Adrenal gland (tissue), 12 donors: ENCODE data around the gene SNX2. TPM values are rescaled to one million over a fixed set of nuclear protein-coding genes. Genes with fewer than 3 reads are reported as not detected.

ENCODE experiments used
- DNase-seq, 7 donors: peaks; one replicate each; pipeline ENCODE4 v3.0.0-alpha.2; 2019 to 2020
- H3K27ac ChIP-seq, 5 donors: fragments of 200-600 bp; sonication (generic) in 4 of 5; 1 replicate in 3 of 5; 2 replicates in 2 of 5; pipeline versions ENCODE4 v1.5.1 to v1.8.0; 2016 to 2020; ENCODE audit warnings: mild to moderate bottlenecking in 1 of 5
- H3K27me3 ChIP-seq: fragments of 200-600 bp; 2 replicates; pipeline ENCODE4 v1.8.0; 2021
- H3K36me3 ChIP-seq, 2 donors: fragments of 200-600 bp; replicated peaks in 1 of 2; 1 replicate in 1 of 2; 2 replicates in 1 of 2; pipeline versions ENCODE4 v1.5.1 to v1.8.0; 2018 to 2022
- H3K4me1 ChIP-seq, 2 donors: fragments of 200-600 bp; replicated peaks in 1 of 2; 1 replicate in 1 of 2; 2 replicates in 1 of 2; pipeline versions ENCODE4 v1.5.1 to v1.8.0; 2018 to 2021
- H3K4me3 ChIP-seq, 4 donors: fragments of 200-600 bp; sonication (generic) in 3 of 4; one replicate each; pipeline ENCODE4 v1.5.1; 2016 to 2018
- H3K9me3 ChIP-seq, 3 donors: fragments of 200-600 bp; sonication (generic) in 1 of 3; replicated peaks in 1 of 3; 1 replicate in 2 of 3; 2 replicates in 1 of 3; pipeline versions ENCODE4 v1.5.1 to v1.8.0; 2016 to 2021
- CTCF ChIP-seq, 6 experiments: fragments of 450-650 bp in 4 of 6; fragments of 200-600 bp in 2 of 6; sonication (generic) in 1 of 6; IDR thresholded peaks; 1 replicate in 5 of 6; 2 replicates in 1 of 6; pipeline versions ENCODE4 v1.5.1 to v1.8.0; 2016 to 2021; ENCODE audit warnings: antibody characterized with exemption in 6 of 6, mild to moderate bottlenecking in 2 of 6, moderate library complexity in 1 of 6
- POLR2A ChIP-seq, 2 donors: fragments of 450-650 bp; IDR thresholded peaks; one replicate each; pipeline ENCODE4 v1.6.1; 2017; ENCODE audit warnings: antibody characterized with exemption in 2 of 2, mild to moderate bottlenecking in 2 of 2, moderate library complexity in 1 of 2
- WGBS, 4 donors: extraction: QIAGEN DNeasy Blood & Tissue Kit in 2 of 4; methylation state at CpG; one replicate each; pipeline versions ENCODE4 v1.1.5 to v1.1.7; 2013 to 2017; 5-methylcytosine and 5-hydroxymethylcytosine counted together
- intact Hi-C, 2 donors: fragments of 100-400 bp; cut with DNase I; formaldehyde crosslinking; loops; one replicate each; pipeline versions ENCODE4 v1.14.1 to v1.15.0; 2022 to 2023
- polyA plus RNA-seq, 3 donors: library from polyadenylated mRNA; stranded (reverse); fragments of 200-250 nt in 2 of 3; fragments of 350-450 nt in 1 of 3; fragmentation: Illumina TruSeq in 1 of 3; extraction: RNeasy Lipid Tissue Mini Kit (QIAGEN cat#74804) in 1 of 3; gene quantifications; one replicate each; pipeline ENCODE4 v1.2.3, GENCODE V29; 2013 to 2014
- total RNA-seq, 9 donors: library from RNA; depleted of rRNA in 4 of 9; stranded (reverse); fragments of >200 nt in 4 of 9; fragments of 120-200 nt in 1 of 9; fragmentation: NEBNext Ultra II Directional in 1 of 9; extraction: Animal tissue kit (Norgen Biotek cat#: 25700) in 1 of 9; gene quantifications; one replicate each; pipeline versions ENCODE4 v1.1.0 to v1.2.4, GENCODE V29; 2013 to 2023
- donor health status: healthy with polysubstance abuse.
- donor health status: Bipolar disorder and iron deficiency.
- donor health status: DM: yes; HTN: yes; CAD: no.
- donor health status: DM: no; HTN: no; CAD: no.
- donor health status: DM: no; HTN: no; CAD: no.
- donor health status: DM: yes; HTN: yes; CAD: no.

Gene SNX2
- total and polyA plus RNA-seq, 12 donors: 14.7 to 97.2 (median 67.0) TPM

- intact Hi-C loops: loop anchor here in 1 of 2 donors (10.0 kb wide), 1 partner anchor 160 kb away; no protein-coding TSS in a partner anchor
- no peak overlapping the region for H3K4me3 ChIP-seq
Measured at GRCh38 chr5:122864400-122864799, 89.5 kb downstream of the SNX2 start.

GRCh38 chr5:122864842-122865241, 90.0 kb downstream of the SNX2 start:
- no peaks in the 10 kb centered on the region for H3K4me1 ChIP-seq
- H3K27me3 ChIP-seq: no peaks in the 10 kb centered on the region
- H3K36me3 ChIP-seq: no peaks in the 10 kb centered on the region
- intact Hi-C loops: loop anchor here in 1 of 2 donors (10.0 kb wide), 1 partner anchor 160 kb away; no protein-coding TSS in a partner anchor
- no peak overlapping the region for H3K4me3 ChIP-seq
- 50 to 67% (median 57%) methylated on average over 1 of the region's 1 CpG for WGBS, 4 donors
- no peak for TF ChIP-seq CTCF (IDR thresholded peaks at IDR 0.05)
- TF ChIP-seq POLR2A (IDR thresholded peaks at IDR 0.05): no peak
- DNase-seq: no peak
- no peaks in the 10 kb centered on the region for H3K9me3 ChIP-seq
- no peak overlapping the region for H3K27ac ChIP-seq

More at GRCh38 chr5:122864400-122864799, 89.5 kb downstream of the SNX2 start:
- Histone ChIP-seq H3K27ac (no peak overlapping the region), H3K4me1 (no peaks in the 10 kb centered on the region), H3K27me3 (no peaks in the 10 kb centered on the region), H3K9me3 (no peaks in the 10 kb centered on the region), H3K36me3 (no peaks in the 10 kb centered on the region)
- no peak for DNase-seq
- WGBS, 4 donors: 91 to 95% (median 93%) methylated on average over 6 of the region's 6 CpGs
- TF ChIP-seq CTCF (IDR thresholded peaks at IDR 0.05): no peak
- no peak for TF ChIP-seq POLR2A (IDR thresholded peaks at IDR 0.05)

DNA sequence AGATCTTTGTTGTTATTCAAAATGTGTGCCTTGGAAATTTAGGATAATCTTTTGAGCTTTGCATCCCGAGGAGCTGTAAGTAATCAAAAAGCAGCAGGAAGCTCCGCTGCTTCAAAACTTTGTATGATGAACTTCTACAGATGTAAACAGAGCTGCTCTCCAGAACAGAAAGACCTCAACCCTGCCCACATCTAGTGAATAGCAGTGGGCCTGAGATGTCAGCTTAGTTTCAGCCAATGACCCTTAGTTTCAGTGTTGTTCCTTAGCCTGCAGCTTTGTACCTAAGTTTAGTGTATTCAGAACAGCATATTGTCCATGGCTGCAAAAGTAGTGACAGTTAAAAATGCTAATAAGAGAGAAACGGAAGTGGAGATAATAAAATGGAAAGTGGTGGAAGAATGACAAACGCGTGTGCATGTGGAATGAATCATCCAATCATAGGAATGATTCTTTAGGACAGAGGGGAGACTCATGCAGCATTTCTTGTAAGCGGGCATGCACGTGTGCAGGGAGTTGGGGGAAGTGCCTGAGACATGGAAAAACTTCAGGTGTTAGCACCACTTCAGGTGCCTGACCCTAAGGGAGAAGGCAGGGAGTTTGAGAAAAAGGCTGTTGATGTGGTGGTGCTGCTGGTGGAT, 95.5 kb downstream of the SNX2 start:
- intact Hi-C loops: no loop called here
- Histone ChIP-seq H3K4me3 (no peak overlapping the region), H3K4me1 (no peaks in the 10 kb centered on the region), H3K27me3 (no peaks in the 10 kb centered on the region), H3K9me3 (no peaks in the 10 kb centered on the region), H3K27ac (no peak overlapping the region), H3K36me3 (no peaks in the 10 kb centered on the region)
- DNase-seq: no peak
- TF ChIP-seq POLR2A (IDR thresholded peaks at IDR 0.05) (no peak), CTCF (IDR thresholded peaks at IDR 0.05) (no peak)
- WGBS, 4 donors: 82 to 87% (median 87%) methylated on average over 7 of the region's 7 CpGs

- Histone ChIP-seq H3K27me3 (no peaks in the 10 kb centered on the region), H3K27ac (no peak overlapping the region), H3K4me1 (no peaks in the 10 kb centered on the region), H3K36me3 (no peaks in the 10 kb centered on the region), H3K9me3 (no peaks in the 10 kb centered on the region), H3K4me3 (no peak overlapping the region)
- no peak for TF ChIP-seq CTCF (IDR thresholded peaks at IDR 0.05)
- no peak for TF ChIP-seq POLR2A (IDR thresholded peaks at IDR 0.05)
- 79 to 87% (median 84%) methylated on average over 8 of the region's 8 CpGs for WGBS, 4 donors
- intact Hi-C loops: no loop called here
- DNase-seq: no peak
Measured at GRCh38 chr5:122871661-122872060, 96.8 kb downstream of the SNX2 start.
